Sigmoid colon (tissue), 4 donors: ENCODE measurements around the gene RNMT.

Experiments used
- CTCF ChIP-seq, 4 experiments: fragments of 450-650 bp in 3 of 4; fragments of 200-600 bp in 1 of 4; IDR thresholded peaks; one replicate each; pipeline ENCODE4 v1.5.1; 2016 to 2019; ENCODE audit warnings: antibody characterized with exemption in 4 of 4, mild to moderate bottlenecking in 3 of 4, moderate library complexity in 2 of 4
- POLR2A ChIP-seq, 2 donors: fragments of 450-650 bp; IDR thresholded peaks; one replicate each; pipeline ENCODE4 v1.6.1; 2016; ENCODE audit warnings: antibody characterized with exemption in 2 of 2, mild to moderate bottlenecking in 2 of 2, moderate library complexity in 2 of 2
- POLR2AphosphoS5 ChIP-seq, 4 donors: sonication (generic); formaldehyde crosslinking; IDR thresholded peaks; one replicate each; pipeline ENCODE4 v1.6.1; 2017; ENCODE audit warnings: antibody characterized with exemption in 4 of 4

GRCh38 chr18:13808294-13809042 is 82.0 kb downstream of the RNMT start:
- TF ChIP-seq CTCF (IDR thresholded peaks at IDR 0.05) (no peak), POLR2A (IDR thresholded peaks at IDR 0.05) (no peak), POLR2AphosphoS5 (IDR thresholded peaks at IDR 0.05) (no peak)
